Gastroesophageal sphincter (tissue), 4 donors: ENCODE measurements around the gene GRK1. TPM values are rescaled to one million over a fixed set of nuclear protein-coding genes. Genes with fewer than 3 reads are reported as not detected.

Source experiments
- ATAC-seq: fragments of 150-250 bp; one replicate; pipeline ENCODE4 v1.9.1; 2016; ENCODE audit warnings: mild to moderate bottlenecking, moderate library complexity
- H3K27ac ChIP-seq, 4 donors: fragments of 200-600 bp; sonication (generic) in 3 of 4; 1 replicate in 3 of 4; 2 replicates in 1 of 4; pipeline ENCODE4 v1.5.1; 2016 to 2019
- H3K27me3 ChIP-seq: fragments of 200-600 bp; sonication (generic); one replicate; pipeline ENCODE4 v1.5.1; 2019
- H3K36me3 ChIP-seq, 2 donors: fragments of 200-600 bp; sonication (generic); one replicate each; pipeline ENCODE4 v1.5.1; 2019; ENCODE audit warnings: control low read depth in 1 of 2
- H3K4me1 ChIP-seq, 3 donors: fragments of 200-600 bp; sonication (generic); 1 replicate in 2 of 3; 2 replicates in 1 of 3; pipeline ENCODE4 v1.5.1; 2016 to 2019; ENCODE audit warnings: control low read depth in 2 of 3
- H3K4me3 ChIP-seq, 2 donors: fragments of 200-600 bp; sonication (generic); one replicate each; pipeline ENCODE4 v1.5.1; 2019; ENCODE audit warnings: mild to moderate bottlenecking in 1 of 2, moderate library complexity in 1 of 2
- H3K9me3 ChIP-seq, 3 donors: fragments of 200-600 bp; sonication (generic); one replicate each; pipeline ENCODE4 v1.5.1; 2017 to 2019; ENCODE audit warnings: control low read depth in 2 of 3
- CTCF ChIP-seq, 4 experiments: fragments of 200-600 bp in 2 of 4; fragments of 450-650 bp in 2 of 4; sonication (generic) in 1 of 4; IDR thresholded peaks; one replicate each; pipeline ENCODE4 v1.5.1; 2017 to 2019; ENCODE audit warnings: antibody characterized with exemption in 4 of 4, mild to moderate bottlenecking in 2 of 4, moderate library complexity in 2 of 4
- EP300 ChIP-seq: sonication (generic); formaldehyde crosslinking; IDR thresholded peaks from one replicate; pipeline ENCODE4 v1.6.1; 2017; ENCODE audit warnings: antibody characterized with exemption, mild to moderate bottlenecking
- POLR2A ChIP-seq, 2 donors: fragments of 450-650 bp; IDR thresholded peaks; one replicate each; pipeline ENCODE4 v1.6.1; 2017; ENCODE audit warnings: antibody characterized with exemption in 2 of 2, mild to moderate bottlenecking in 2 of 2, moderate library complexity in 1 of 2
- POLR2AphosphoS5 ChIP-seq: sonication (generic); formaldehyde crosslinking; IDR thresholded peaks from one replicate; pipeline ENCODE4 v1.6.1; 2017; ENCODE audit warnings: antibody characterized with exemption
- WGBS, 2 donors: methylation state at CpG; one replicate each; pipeline ENCODE4 v1.1.5; 2018; ENCODE audit warnings: low coverage in 1 of 2; 5-methylcytosine and 5-hydroxymethylcytosine counted together
- total RNA-seq, 4 donors: library from RNA; depleted of rRNA; stranded (reverse); fragments of >200 nt; gene quantifications; one replicate each; pipeline ENCODE4 v1.1.0, GENCODE V29; 2016

The GRK1 gene
- total RNA-seq, 4 donors from 2014 or later = 0.15 TPM; not detected in 3

GRCh38 chr13:113651511-113652403, 15.3 kb upstream of the GRK1 start:
- no peaks in the 10 kb centered on the region for H3K36me3 ChIP-seq
- peaks cover 0 to 39% (median 7%) of the 10 kb centered on the region in 3 donors for H3K4me1 ChIP-seq
- no peak overlapping the region for H3K27ac ChIP-seq
- no peaks in the 10 kb centered on the region for H3K27me3 ChIP-seq
- 94% methylated on average over 6 of the region's 37 CpGs; no CpG with 5 or more reads in 1 of the 2 donors for WGBS, 2 donors
- H3K4me3 ChIP-seq = no peak overlapping the region
- TF ChIP-seq POLR2A (IDR thresholded peaks at IDR 0.05) (no peak), POLR2AphosphoS5 (no peak), EP300 (no peak), CTCF (IDR thresholded peaks at IDR 0.05) (no peak)
- ATAC-seq = no peak
- H3K9me3 ChIP-seq = no peaks in the 10 kb centered on the region

- H3K4me3 ChIP-seq = no peak overlapping the region
- H3K36me3 ChIP-seq = no peaks in the 10 kb centered on the region
- TF ChIP-seq EP300 = no peak
- TF ChIP-seq POLR2AphosphoS5 = no peak
- no peak for TF ChIP-seq CTCF (IDR thresholded peaks at IDR 0.05)
- no peak for TF ChIP-seq POLR2A (IDR thresholded peaks at IDR 0.05)
- peaks cover 0 to 31% (median 4%) of the 10 kb centered on the region in 3 donors for H3K4me1 ChIP-seq
- ATAC-seq = no peak
- no peaks in the 10 kb centered on the region for H3K27me3 ChIP-seq
- 77 to 89% methylated on average over 7 to 10 of the region's 24 CpGs for WGBS, 2 donors
- H3K9me3 ChIP-seq = no peaks in the 10 kb centered on the region
- no peak overlapping the region for H3K27ac ChIP-seq
These were observed 14.4 kb upstream of the GRK1 start for GRCh38 chr13:113652404-113653263.

GRCh38 chr13:113653264-113654174, 13.5 kb upstream of the GRK1 start:
- H3K4me1 ChIP-seq = peaks cover 0 to 22% (median 0%) of the 10 kb centered on the region in 3 donors
- H3K27me3 ChIP-seq = no peaks in the 10 kb centered on the region
- TF ChIP-seq EP300 = no peak
- TF ChIP-seq POLR2AphosphoS5 = no peak
- no peak for TF ChIP-seq CTCF (IDR thresholded peaks at IDR 0.05)
- TF ChIP-seq POLR2A (IDR thresholded peaks at IDR 0.05) = no peak
- no peaks in the 10 kb centered on the region for H3K9me3 ChIP-seq
- WGBS, 2 donors = 46 to 61% methylated on average over 11 to 15 of the region's 24 CpGs
- H3K27ac ChIP-seq = no peak overlapping the region
- no peak for ATAC-seq
- H3K36me3 ChIP-seq = no peaks in the 10 kb centered on the region
- H3K4me3 ChIP-seq = no peak overlapping the region

- H3K9me3 ChIP-seq = no peaks in the 10 kb centered on the region
- no peaks in the 10 kb centered on the region for H3K27me3 ChIP-seq
- no peak overlapping the region for H3K4me3 ChIP-seq
- peaks cover 0 to 20% (median 0%) of the 10 kb centered on the region in 3 donors for H3K4me1 ChIP-seq
- WGBS, 2 donors = 58 to 66% methylated on average over 7 to 9 of the region's 9 CpGs
- no peak for TF ChIP-seq POLR2AphosphoS5
- TF ChIP-seq POLR2A (IDR thresholded peaks at IDR 0.05) = no peak
- TF ChIP-seq EP300 = no peak
- TF ChIP-seq CTCF (IDR thresholded peaks at IDR 0.05) = no peak
- no peak overlapping the region for H3K27ac ChIP-seq
- ATAC-seq = no peak
- H3K36me3 ChIP-seq = no peaks in the 10 kb centered on the region
These were observed 12.9 kb upstream of the GRK1 start for GRCh38 chr13:113654175-113654560.
